ENCODE measurements around the gene FRAS1.

DNA sequence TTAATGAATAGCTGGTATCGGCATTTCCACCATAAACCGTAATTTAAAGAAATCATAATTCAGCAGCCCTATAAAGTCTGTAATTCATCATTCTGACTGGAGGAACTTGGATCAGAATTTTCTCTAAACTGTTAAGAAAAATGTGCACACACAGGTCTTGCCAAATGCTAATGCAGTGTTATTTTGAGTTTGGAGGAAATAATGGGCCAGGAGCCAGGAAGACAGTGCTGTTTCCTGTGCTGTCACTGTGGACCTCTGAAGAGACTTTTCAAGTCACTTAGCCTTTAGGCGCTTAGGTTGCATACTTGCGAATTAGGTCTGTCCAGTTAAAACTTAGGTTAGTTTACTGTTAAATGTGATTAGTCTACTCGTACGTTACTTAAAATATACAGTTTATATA, 357.0 kb downstream of the FRAS1 start:
- TF ChIP-seq, protein P1, sequence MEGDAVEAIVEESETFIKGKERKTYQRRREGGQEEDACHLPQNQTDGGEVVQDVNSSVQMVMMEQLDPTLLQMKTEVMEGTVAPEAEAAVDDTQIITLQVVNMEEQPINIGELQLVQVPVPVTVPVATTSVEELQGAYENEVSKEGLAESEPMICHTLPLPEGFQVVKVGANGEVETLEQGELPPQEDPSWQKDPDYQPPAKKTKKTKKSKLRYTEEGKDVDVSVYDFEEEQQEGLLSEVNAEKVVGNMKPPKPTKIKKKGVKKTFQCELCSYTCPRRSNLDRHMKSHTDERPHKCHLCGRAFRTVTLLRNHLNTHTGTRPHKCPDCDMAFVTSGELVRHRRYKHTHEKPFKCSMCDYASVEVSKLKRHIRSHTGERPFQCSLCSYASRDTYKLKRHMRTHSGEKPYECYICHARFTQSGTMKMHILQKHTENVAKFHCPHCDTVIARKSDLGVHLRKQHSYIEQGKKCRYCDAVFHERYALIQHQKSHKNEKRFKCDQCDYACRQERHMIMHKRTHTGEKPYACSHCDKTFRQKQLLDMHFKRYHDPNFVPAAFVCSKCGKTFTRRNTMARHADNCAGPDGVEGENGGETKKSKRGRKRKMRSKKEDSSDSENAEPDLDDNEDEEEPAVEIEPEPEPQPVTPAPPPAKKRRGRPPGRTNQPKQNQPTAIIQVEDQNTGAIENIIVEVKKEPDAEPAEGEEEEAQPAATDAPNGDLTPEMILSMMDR (IDR thresholded peaks at IDR 0.05; ENCODE audit: control extremely low read depth in 1 of 3, insufficient read depth in 1 of 3, low read depth in 1 of 3, low read length in 3 of 3): no peak
- TF ChIP-seq, protein P2, sequence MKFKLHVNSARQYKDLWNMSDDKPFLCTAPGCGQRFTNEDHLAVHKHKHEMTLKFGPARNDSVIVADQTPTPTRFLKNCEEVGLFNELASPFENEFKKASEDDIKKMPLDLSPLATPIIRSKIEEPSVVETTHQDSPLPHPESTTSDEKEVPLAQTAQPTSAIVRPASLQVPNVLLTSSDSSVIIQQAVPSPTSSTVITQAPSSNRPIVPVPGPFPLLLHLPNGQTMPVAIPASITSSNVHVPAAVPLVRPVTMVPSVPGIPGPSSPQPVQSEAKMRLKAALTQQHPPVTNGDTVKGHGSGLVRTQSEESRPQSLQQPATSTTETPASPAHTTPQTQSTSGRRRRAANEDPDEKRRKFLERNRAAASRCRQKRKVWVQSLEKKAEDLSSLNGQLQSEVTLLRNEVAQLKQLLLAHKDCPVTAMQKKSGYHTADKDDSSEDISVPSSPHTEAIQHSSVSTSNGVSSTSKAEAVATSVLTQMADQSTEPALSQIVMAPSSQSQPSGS (IDR thresholded peaks at IDR 0.05; ENCODE audit: low read length): no peak
- no peak for TF ChIP-seq RFX5 (IDR thresholded peaks at IDR 0.05; ENCODE audit: borderline replicate concordance, low read depth, low read length)
- no peak for TF ChIP-seq POLR2A (IDR thresholded peaks at IDR 0.05; ENCODE audit: control extremely low read depth in 1 of 2, low read depth in 2 of 2, low read length in 2 of 2)
- no peak for TF ChIP-seq CHD2 (IDR thresholded peaks at IDR 0.05; ENCODE audit: low read length)
- no peak for TF ChIP-seq KDM1A (IDR thresholded peaks at IDR 0.05; ENCODE audit: borderline replicate concordance, low read length)

Measured in H1 (cell line).